HEK293 (cell line): ENCODE results near the gene ACSS2.
A peak's percentile ranks its signal among the peaks of the same experiment; 100 is the strongest.

Source experiments
- CTCF ChIA-PET: fragments of 350-600 bp; formaldehyde crosslinking; extraction: SDS; loops from one replicate; lab custom pipeline; 2021; ENCODE audit warnings: antibody characterized with exemption; lab: Yijun Ruan, JAX
- POLR2A ChIA-PET: fragments of 300-600 bp; formaldehyde crosslinking; extraction: SDS; loops from one replicate; lab custom pipeline; 2020; ENCODE audit warnings: antibody characterized with exemption, inconsistent platforms; lab: Yijun Ruan, JAX
- H3K27ac ChIP-seq: fragments of 200-500 bp; sonication (Bioruptor generic); 2 replicates; pipeline ENCODE4 v1.5.1; 2014; ENCODE audit warnings: low read depth, low read length, control low read depth, inconsistent platforms; ENCODE audit errors: extremely low read depth
- H3K36me3 ChIP-seq, 2 experiments: fragments of 200-500 bp in 1 of 2; sonication (Bioruptor generic) in 1 of 2; 1 replicate in 1 of 2; 2 replicates in 1 of 2; pipeline ENCODE4 v1.5.1; 2014 to 2017; ENCODE audit warnings: inconsistent platforms in 2 of 2, low read length in 2 of 2; ENCODE audit not compliant: control insufficient read depth in 2 of 2, insufficient read depth in 1 of 2
- H3K4me1 ChIP-seq: fragments of 200-500 bp; sonication (Bioruptor generic); 2 replicates; pipeline ENCODE4 v1.5.1; 2014; ENCODE audit warnings: mild to moderate bottlenecking, low read length, inconsistent platforms; ENCODE audit not compliant: control insufficient read depth, insufficient read depth
- H3K4me3 ChIP-seq: 2 replicates; pipeline ENCODE4 v1.5.1; 2011; ENCODE audit warnings: low read depth, mild to moderate bottlenecking, control low read depth, low read length, moderate library complexity
- H3K9me3 ChIP-seq: fragments of 200-500 bp; sonication (Bioruptor generic); 2 replicates; pipeline ENCODE4 v1.5.1; 2014; ENCODE audit warnings: low read depth, low read length, inconsistent platforms; ENCODE audit not compliant: control insufficient read depth, insufficient read depth
- EGR2 ChIP-seq: fragments of 450-650 bp; formaldehyde crosslinking; IDR thresholded peaks from 2 replicates; pipeline ENCODE4 v1.5.1; 2016; ENCODE audit warnings: low read depth, missing biosample characterization, missing genetic modification characterization
- HOXD13 ChIP-seq: sonication (generic); formaldehyde crosslinking; IDR thresholded peaks from 2 replicates; pipeline ENCODE4 v1.8.0; 2022; ENCODE audit warnings: missing genetic modification reagents, borderline replicate concordance
- IKZF3 ChIP-seq: fragments of 450-650 bp; IDR thresholded peaks from 2 replicates; pipeline ENCODE4 v1.5.0; 2018; ENCODE audit warnings: missing biosample characterization, mild to moderate bottlenecking, missing genetic modification characterization, moderate library complexity
- MEIS1 ChIP-seq: sonication (generic); formaldehyde crosslinking; IDR thresholded peaks from 2 replicates; pipeline ENCODE4 v1.8.1; 2022; ENCODE audit warnings: missing genetic modification reagents, mild to moderate bottlenecking, borderline replicate concordance
- REPIN1 ChIP-seq: fragments of 450-650 bp; formaldehyde crosslinking; IDR thresholded peaks from 2 replicates; pipeline ENCODE4 v1.5.1; 2017; ENCODE audit warnings: missing biosample characterization, missing genetic modification characterization, low read depth
- ZBTB11 ChIP-seq: fragments of 450-650 bp; formaldehyde crosslinking; conservative IDR thresholded peaks from 2 replicates; pipeline ENCODE4 v1.5.1; 2016; ENCODE audit warnings: low read depth, missing biosample characterization, missing genetic modification characterization
- ZBTB20 ChIP-seq: fragments of 450-650 bp; formaldehyde crosslinking; IDR thresholded peaks from 2 replicates; pipeline ENCODE4 v1.5.1; 2016; ENCODE audit warnings: missing biosample characterization, missing genetic modification characterization
- ZFHX2 ChIP-seq: fragments of 450-650 bp; formaldehyde crosslinking; conservative IDR thresholded peaks from 2 replicates; pipeline ENCODE4 v1.5.1; 2016; ENCODE audit warnings: missing biosample characterization, missing genetic modification characterization
- ZFP69B ChIP-seq: fragments of 450-650 bp; formaldehyde crosslinking; IDR thresholded peaks from 2 replicates; pipeline ENCODE4 v1.5.1; 2016; ENCODE audit warnings: missing biosample characterization, missing genetic modification characterization
- ZNF174 ChIP-seq: fragments of 450-650 bp; formaldehyde crosslinking; IDR thresholded peaks from 2 replicates; pipeline ENCODE4 v1.5.0; 2017; ENCODE audit warnings: missing biosample characterization, mild to moderate bottlenecking, missing genetic modification characterization
- ZNF26 ChIP-seq: fragments of 450-650 bp; formaldehyde crosslinking; IDR thresholded peaks from 2 replicates; pipeline ENCODE4 v1.5.1; 2016; ENCODE audit warnings: missing biosample characterization, missing genetic modification characterization
- ZNF350 ChIP-seq: fragments of 450-650 bp; formaldehyde crosslinking; IDR thresholded peaks from 2 replicates; pipeline ENCODE4 v1.5.0; 2017; ENCODE audit warnings: missing biosample characterization, mild to moderate bottlenecking, missing genetic modification characterization
- ZNF394 ChIP-seq: fragments of 450-650 bp; formaldehyde crosslinking; IDR thresholded peaks from 2 replicates; pipeline ENCODE4 v1.5.1; 2016; ENCODE audit warnings: missing biosample characterization, missing genetic modification characterization, mild to moderate bottlenecking, moderate library complexity, borderline replicate concordance
- ZNF423 ChIP-seq: fragments of 450-650 bp; formaldehyde crosslinking; IDR thresholded peaks from 2 replicates; pipeline ENCODE4 v1.5.1; 2016; ENCODE audit warnings: missing biosample characterization, missing genetic modification characterization
- ZNF548 ChIP-seq: fragments of 450-650 bp; formaldehyde crosslinking; IDR thresholded peaks from 2 replicates; pipeline ENCODE4 v1.5.1; 2016; ENCODE audit warnings: missing biosample characterization, missing genetic modification characterization
- ZNF624 ChIP-seq: fragments of 450-650 bp; formaldehyde crosslinking; IDR thresholded peaks from 2 replicates; pipeline ENCODE4 v1.5.1; 2017; ENCODE audit warnings: missing biosample characterization, missing genetic modification characterization
- ZNF768 ChIP-seq: fragments of 450-650 bp; formaldehyde crosslinking; IDR thresholded peaks from 2 replicates; pipeline ENCODE4 v1.5.1; 2018; ENCODE audit warnings: missing biosample characterization, mild to moderate bottlenecking, missing genetic modification characterization
- ZNF830 ChIP-seq: fragments of 450-650 bp; IDR thresholded peaks from 2 replicates; pipeline ENCODE4 v1.5.0; 2018; ENCODE audit warnings: missing biosample characterization, missing genetic modification characterization, low read depth, mild to moderate bottlenecking, moderate library complexity
- ZXDB ChIP-seq: fragments of 450-650 bp; formaldehyde crosslinking; IDR thresholded peaks from 2 replicates; pipeline ENCODE4 v1.5.1; 2016; ENCODE audit warnings: missing biosample characterization, missing genetic modification characterization
- TF ChIP-seq, protein P1 (sequence below): fragments of 450-650 bp; formaldehyde crosslinking; IDR thresholded peaks from 2 replicates; pipeline ENCODE4 v1.5.1; 2016; ENCODE audit warnings: missing biosample characterization, missing genetic modification characterization
- TF ChIP-seq, protein P2 (sequence below): fragments of 450-650 bp; formaldehyde crosslinking; IDR thresholded peaks from 2 replicates; pipeline ENCODE4 v1.5.1; 2016; ENCODE audit warnings: missing biosample characterization, missing genetic modification characterization, low read depth

Gene ACSS2

GRCh38 chr20:34850969-34851368 lies 25.4 kb upstream of the ACSS2 start:
- H3K9me3 ChIP-seq = no peaks in the 10 kb centered on the region
- no peak overlapping the region for H3K4me3 ChIP-seq
- H3K27ac ChIP-seq = no peak overlapping the region
- no peak for TF ChIP-seq ZNF830 (tag by site-specific recombination)
- CTCF ChIA-PET = no interaction called here
- no peaks in the 10 kb centered on the region for H3K4me1 ChIP-seq
- POLR2A ChIA-PET = no interaction called here
- H3K36me3 ChIP-seq = peaks cover 0 to 77% of the 10 kb centered on the region in 2 experiments; a peak in 2 of 3 replicates

- no peaks in the 10 kb centered on the region for H3K4me1 ChIP-seq
- TF ChIP-seq EGR2 (tag by site-specific recombination) (peak; percentile 80), ZFHX2 (tag by site-specific recombination) (peak; percentile 44), HOXD13 (CRISPR knock-in tag) (no peak)
- TF ChIP-seq, all 188 proteins: peak for 2
- H3K36me3 ChIP-seq = peaks cover 0 to 83% of the 10 kb centered on the region in 2 experiments; a peak in 2 of 3 replicates
- H3K27ac ChIP-seq = no peak overlapping the region
- no peaks in the 10 kb centered on the region for H3K9me3 ChIP-seq
- ChIA-PET CTCF (no interaction called here), POLR2A (no interaction called here)
- H3K4me3 ChIP-seq = no peak overlapping the region
Measured at GRCh38 chr20:34852298-34852697, 24.1 kb upstream of the ACSS2 start.

DNA sequence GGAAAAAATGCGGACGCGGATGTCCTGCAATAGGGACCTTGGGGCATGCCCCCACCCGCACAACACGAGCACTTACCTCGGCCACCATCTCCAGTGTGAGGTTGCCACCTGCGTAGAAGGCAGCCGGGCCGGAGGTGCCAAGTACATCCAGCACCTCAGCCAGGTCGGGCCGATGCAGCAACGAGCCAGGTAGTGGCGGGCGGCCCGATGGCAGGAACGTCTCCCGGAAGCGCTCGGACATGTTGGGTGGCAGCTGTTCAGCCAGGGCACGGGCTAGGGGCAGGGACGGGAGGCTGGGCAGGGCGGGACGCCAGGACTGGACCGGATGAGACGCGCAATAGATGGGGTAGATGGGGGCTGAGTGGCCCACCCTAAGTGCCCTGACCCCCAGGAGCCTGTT lies 17.0 kb upstream of the ACSS2 start:
- ChIA-PET POLR2A (no interaction called here), CTCF (interaction anchor here (0.6 kb wide), 1 partner anchor 546 kb away, joined by 3 read pairs; no protein-coding TSS in a partner anchor)
- TF ChIP-seq MEIS1 (CRISPR knock-in tag) (no peak), ZNF768 (no peak), ZNF548 (tag by site-specific recombination) (no peak), ZNF350 (tag by site-specific recombination) (no peak), ZNF624 (tag by site-specific recombination) (no peak), ZNF26 (tag by site-specific recombination) (no peak), ZBTB20 (tag by site-specific recombination) (no peak), IKZF3 (tag by site-specific recombination) (no peak), ZXDB (tag by site-specific recombination) (no peak), ZNF423 (tag by site-specific recombination) (no peak), ZNF394 (tag by site-specific recombination) (no peak), ZBTB11 (tag by site-specific recombination) (no peak), ZFP69B (tag by site-specific recombination) (no peak), ZNF174 (tag by site-specific recombination) (no peak), ZFHX2 (tag by site-specific recombination) (no peak), REPIN1 (tag by site-specific recombination) (no peak)
- TF ChIP-seq, protein P1, sequence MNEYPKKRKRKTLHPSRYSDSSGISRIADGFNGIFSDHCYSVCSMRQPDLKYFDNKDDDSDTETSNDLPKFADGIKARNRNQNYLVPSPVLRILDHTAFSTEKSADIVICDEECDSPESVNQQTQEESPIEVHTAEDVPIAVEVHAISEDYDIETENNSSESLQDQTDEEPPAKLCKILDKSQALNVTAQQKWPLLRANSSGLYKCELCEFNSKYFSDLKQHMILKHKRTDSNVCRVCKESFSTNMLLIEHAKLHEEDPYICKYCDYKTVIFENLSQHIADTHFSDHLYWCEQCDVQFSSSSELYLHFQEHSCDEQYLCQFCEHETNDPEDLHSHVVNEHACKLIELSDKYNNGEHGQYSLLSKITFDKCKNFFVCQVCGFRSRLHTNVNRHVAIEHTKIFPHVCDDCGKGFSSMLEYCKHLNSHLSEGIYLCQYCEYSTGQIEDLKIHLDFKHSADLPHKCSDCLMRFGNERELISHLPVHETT = no peak
- TF ChIP-seq, protein P2, sequence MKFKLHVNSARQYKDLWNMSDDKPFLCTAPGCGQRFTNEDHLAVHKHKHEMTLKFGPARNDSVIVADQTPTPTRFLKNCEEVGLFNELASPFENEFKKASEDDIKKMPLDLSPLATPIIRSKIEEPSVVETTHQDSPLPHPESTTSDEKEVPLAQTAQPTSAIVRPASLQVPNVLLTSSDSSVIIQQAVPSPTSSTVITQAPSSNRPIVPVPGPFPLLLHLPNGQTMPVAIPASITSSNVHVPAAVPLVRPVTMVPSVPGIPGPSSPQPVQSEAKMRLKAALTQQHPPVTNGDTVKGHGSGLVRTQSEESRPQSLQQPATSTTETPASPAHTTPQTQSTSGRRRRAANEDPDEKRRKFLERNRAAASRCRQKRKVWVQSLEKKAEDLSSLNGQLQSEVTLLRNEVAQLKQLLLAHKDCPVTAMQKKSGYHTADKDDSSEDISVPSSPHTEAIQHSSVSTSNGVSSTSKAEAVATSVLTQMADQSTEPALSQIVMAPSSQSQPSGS (tag by site-specific recombination) = no peak
- no peak overlapping the region for H3K27ac ChIP-seq
- no peak overlapping the region for H3K4me3 ChIP-seq
- no peaks in the 10 kb centered on the region for H3K4me1 ChIP-seq
- peaks cover 0 to 81% of the 10 kb centered on the region in 2 experiments; a peak in 2 of 3 replicates for H3K36me3 ChIP-seq
- no peaks in the 10 kb centered on the region for H3K9me3 ChIP-seq
